Measurements from ENCODE around the gene LGR6.
"Not testable (repeated sequence)": the region's sequence is repeated elsewhere in the genome, so short reads cannot be mapped to it uniquely, and the experiment has no call there.

Gene LGR6

GRCh38 chr1:202160377-202160940 lies 33.1 kb upstream of the LGR6 start, which contains the start of gene PTPN7:
PTPN7 (minus strand) TSS chr1:202160602; CDS start chr1:202159402, 1,200 bp downstream.
- DNase-seq (ENCODE audit: low spot score), result peak; percentile 85

- DNase-seq (ENCODE audit: low spot score), result no peak
Observed at GRCh38 chr1:202161151-202162046, 32.2 kb upstream of the LGR6 start.

- DNase-seq (ENCODE audit: low spot score), result no peak
Observed at GRCh38 chr1:202162047-202162417, 31.6 kb upstream of the LGR6 start.

GRCh38 chr1:202162418-202163280 lies 30.9 kb upstream of the LGR6 start:
- peak; percentile 32 for DNase-seq (ENCODE audit: low spot score)

- DNase-seq (ENCODE audit: low spot score), result no peak
Observed at GRCh38 chr1:202163281-202164270, 30.0 kb upstream of the LGR6 start.

GRCh38 chr1:202164271-202165037 lies 29.1 kb upstream of the LGR6 start:
- DNase-seq (ENCODE audit: low spot score), result peak; percentile 81

GRCh38 chr1:202165267-202165941 lies 28.2 kb upstream of the LGR6 start:
- no peak for DNase-seq (ENCODE audit: low spot score)

- no peak for DNase-seq (ENCODE audit: low spot score)
Observed at GRCh38 chr1:202165942-202166843, 27.4 kb upstream of the LGR6 start.

- DNase-seq (ENCODE audit: low spot score), result not testable (repeated sequence)
Observed at GRCh38 chr1:202167054-202167453, 26.5 kb upstream of the LGR6 start.

- DNase-seq (ENCODE audit: low spot score), result no peak
Observed at GRCh38 chr1:202167708-202168415, 25.7 kb upstream of the LGR6 start.

GRCh38 chr1:202168861-202169260 lies 24.7 kb upstream of the LGR6 start:
- no peak for DNase-seq (ENCODE audit: low spot score)

- no peak for DNase-seq (ENCODE audit: low spot score)
Observed at GRCh38 chr1:202170726-202171125, 22.9 kb upstream of the LGR6 start.

- no peak for DNase-seq (ENCODE audit: low spot score)
Observed at GRCh38 chr1:202171292-202172014, 22.1 kb upstream of the LGR6 start.

GRCh38 chr1:202172015-202172355 lies 21.6 kb upstream of the LGR6 start:
- DNase-seq (ENCODE audit: low spot score), result no peak

- no peak for DNase-seq (ENCODE audit: low spot score)
Observed at GRCh38 chr1:202173993-202174392, 19.6 kb upstream of the LGR6 start.

- no peak for DNase-seq (ENCODE audit: low spot score)
Observed at GRCh38 chr1:202176949-202177927, 16.4 kb upstream of the LGR6 start.
